ENCODE results near the gene CHD6.

CHD6 gene

DNA sequence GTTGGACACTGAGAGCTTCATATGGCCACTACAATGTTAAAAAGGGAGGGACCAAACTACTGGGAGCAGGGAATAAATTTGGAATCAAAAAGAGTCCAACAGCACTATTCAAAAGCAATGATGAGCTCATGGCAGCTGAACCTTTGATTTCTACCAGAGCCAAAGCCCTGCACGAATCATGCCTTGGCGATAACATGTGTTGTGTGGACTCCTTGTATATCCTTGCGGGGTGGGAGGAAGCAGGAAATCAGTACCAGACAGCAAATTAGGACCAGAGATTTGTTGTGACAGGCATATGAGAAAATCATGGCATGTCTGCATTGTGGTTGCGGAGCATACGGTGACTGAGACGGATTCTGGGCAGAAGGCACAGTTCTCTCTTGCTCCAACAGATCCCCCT, 166.0 kb downstream of the CHD6 start:
- no peak for TF ChIP-seq CEBPB (IDR thresholded peaks at IDR 0.05)

DNA sequence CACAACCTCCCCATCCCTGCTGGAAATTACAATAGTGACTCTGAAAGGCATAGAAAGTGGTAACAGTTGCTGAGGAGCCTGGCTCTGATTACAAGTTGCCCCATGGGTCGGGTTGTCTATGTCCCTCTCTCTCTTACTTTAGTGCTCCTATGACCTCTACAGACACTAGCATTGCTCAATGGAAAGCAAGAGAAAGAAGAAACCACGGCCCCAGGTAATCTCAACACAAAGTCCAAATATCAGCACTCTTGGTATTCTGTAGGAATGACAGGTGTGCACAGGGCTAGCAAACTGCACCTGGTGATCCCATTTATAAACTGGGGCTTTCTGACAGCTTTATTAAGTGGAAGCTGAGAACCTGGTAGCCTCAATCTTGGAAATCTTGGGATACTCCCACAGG, 171.2 kb downstream of the CHD6 start:
- TF ChIP-seq TCF12 (IDR thresholded peaks at IDR 0.05; ENCODE audit: low read depth), result no peak
- TF ChIP-seq, protein P1, sequence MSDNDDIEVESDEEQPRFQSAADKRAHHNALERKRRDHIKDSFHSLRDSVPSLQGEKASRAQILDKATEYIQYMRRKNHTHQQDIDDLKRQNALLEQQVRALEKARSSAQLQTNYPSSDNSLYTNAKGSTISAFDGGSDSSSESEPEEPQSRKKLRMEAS (IDR thresholded peaks at IDR 0.05), result no peak
- no peak for TF ChIP-seq EP300 (IDR thresholded peaks at IDR 0.05; ENCODE audit: borderline replicate concordance)
- no peak for TF ChIP-seq TEAD4 (IDR thresholded peaks at IDR 0.05)
- no peak for TF ChIP-seq ZBTB7A (IDR thresholded peaks at IDR 0.05; ENCODE audit: low read depth)
- no peak for TF ChIP-seq RAD21 (IDR thresholded peaks at IDR 0.05; ENCODE audit: low read depth)
- TF ChIP-seq TAF1 (IDR thresholded peaks at IDR 0.05; ENCODE audit: low read depth), result no peak
- TF ChIP-seq NFIC (IDR thresholded peaks at IDR 0.05), result no peak
- TF ChIP-seq CREB1 (IDR thresholded peaks at IDR 0.05; ENCODE audit: low read depth), result no peak
- TF ChIP-seq CEBPB (IDR thresholded peaks at IDR 0.05), result no peak
- TF ChIP-seq, protein P2, sequence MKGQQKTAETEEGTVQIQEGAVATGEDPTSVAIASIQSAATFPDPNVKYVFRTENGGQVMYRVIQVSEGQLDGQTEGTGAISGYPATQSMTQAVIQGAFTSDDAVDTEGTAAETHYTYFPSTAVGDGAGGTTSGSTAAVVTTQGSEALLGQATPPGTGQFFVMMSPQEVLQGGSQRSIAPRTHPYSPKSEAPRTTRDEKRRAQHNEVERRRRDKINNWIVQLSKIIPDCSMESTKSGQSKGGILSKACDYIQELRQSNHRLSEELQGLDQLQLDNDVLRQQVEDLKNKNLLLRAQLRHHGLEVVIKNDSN (IDR thresholded peaks at IDR 0.05), result no peak
- TF ChIP-seq YY1 (IDR thresholded peaks at IDR 0.05; ENCODE audit: low read depth), result no peak
- TF ChIP-seq, protein P3, sequence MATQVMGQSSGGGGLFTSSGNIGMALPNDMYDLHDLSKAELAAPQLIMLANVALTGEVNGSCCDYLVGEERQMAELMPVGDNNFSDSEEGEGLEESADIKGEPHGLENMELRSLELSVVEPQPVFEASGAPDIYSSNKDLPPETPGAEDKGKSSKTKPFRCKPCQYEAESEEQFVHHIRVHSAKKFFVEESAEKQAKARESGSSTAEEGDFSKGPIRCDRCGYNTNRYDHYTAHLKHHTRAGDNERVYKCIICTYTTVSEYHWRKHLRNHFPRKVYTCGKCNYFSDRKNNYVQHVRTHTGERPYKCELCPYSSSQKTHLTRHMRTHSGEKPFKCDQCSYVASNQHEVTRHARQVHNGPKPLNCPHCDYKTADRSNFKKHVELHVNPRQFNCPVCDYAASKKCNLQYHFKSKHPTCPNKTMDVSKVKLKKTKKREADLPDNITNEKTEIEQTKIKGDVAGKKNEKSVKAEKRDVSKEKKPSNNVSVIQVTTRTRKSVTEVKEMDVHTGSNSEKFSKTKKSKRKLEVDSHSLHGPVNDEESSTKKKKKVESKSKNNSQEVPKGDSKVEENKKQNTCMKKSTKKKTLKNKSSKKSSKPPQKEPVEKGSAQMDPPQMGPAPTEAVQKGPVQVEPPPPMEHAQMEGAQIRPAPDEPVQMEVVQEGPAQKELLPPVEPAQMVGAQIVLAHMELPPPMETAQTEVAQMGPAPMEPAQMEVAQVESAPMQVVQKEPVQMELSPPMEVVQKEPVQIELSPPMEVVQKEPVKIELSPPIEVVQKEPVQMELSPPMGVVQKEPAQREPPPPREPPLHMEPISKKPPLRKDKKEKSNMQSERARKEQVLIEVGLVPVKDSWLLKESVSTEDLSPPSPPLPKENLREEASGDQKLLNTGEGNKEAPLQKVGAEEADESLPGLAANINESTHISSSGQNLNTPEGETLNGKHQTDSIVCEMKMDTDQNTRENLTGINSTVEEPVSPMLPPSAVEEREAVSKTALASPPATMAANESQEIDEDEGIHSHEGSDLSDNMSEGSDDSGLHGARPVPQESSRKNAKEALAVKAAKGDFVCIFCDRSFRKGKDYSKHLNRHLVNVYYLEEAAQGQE (IDR thresholded peaks at IDR 0.05; ENCODE audit: low read depth), result no peak
- TF ChIP-seq FOXM1 (IDR thresholded peaks at IDR 0.05; ENCODE audit: borderline replicate concordance, low read depth), result no peak
- no peak for TF ChIP-seq EGR1 (IDR thresholded peaks at IDR 0.05)

DNA sequence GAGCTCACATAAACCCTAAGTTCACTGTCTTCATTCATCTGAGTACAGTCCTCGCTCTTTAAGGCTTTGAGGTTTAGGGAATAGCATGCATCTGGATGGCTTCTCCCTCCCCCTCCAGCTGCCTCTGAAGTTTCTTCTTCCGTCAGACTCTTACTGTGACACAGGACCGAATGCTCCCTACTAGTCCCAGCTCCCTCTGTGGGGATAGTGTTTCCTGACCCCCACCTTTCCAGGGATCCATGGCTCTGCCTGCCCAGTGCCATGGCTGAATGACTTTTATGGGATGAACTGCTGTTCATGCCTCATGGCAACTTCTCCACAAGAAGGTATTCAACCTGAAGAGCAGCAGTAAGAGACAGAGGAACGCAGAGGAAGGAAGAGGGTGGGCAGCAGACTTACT, 171.7 kb downstream of the CHD6 start:
- no peak for TF ChIP-seq TCF12 (IDR thresholded peaks at IDR 0.05; ENCODE audit: low read depth)
- no peak for TF ChIP-seq CEBPB (IDR thresholded peaks at IDR 0.05)
- TF ChIP-seq, protein P3 (IDR thresholded peaks at IDR 0.05; ENCODE audit: low read depth), result no peak
- TF ChIP-seq FOXM1 (IDR thresholded peaks at IDR 0.05; ENCODE audit: borderline replicate concordance, low read depth), result no peak
- TF ChIP-seq CREB1 (IDR thresholded peaks at IDR 0.05; ENCODE audit: low read depth), result no peak
- TF ChIP-seq EP300 (IDR thresholded peaks at IDR 0.05; ENCODE audit: borderline replicate concordance), result no peak
- no peak for TF ChIP-seq RAD21 (IDR thresholded peaks at IDR 0.05; ENCODE audit: low read depth)
- no peak for TF ChIP-seq YY1 (IDR thresholded peaks at IDR 0.05; ENCODE audit: low read depth)
- no peak for TF ChIP-seq TEAD4 (IDR thresholded peaks at IDR 0.05)
- no peak for TF ChIP-seq ZBTB7A (IDR thresholded peaks at IDR 0.05; ENCODE audit: low read depth)
- no peak for TF ChIP-seq NFIC (IDR thresholded peaks at IDR 0.05)
- TF ChIP-seq, protein P1 (IDR thresholded peaks at IDR 0.05), result no peak
- TF ChIP-seq, protein P2 (IDR thresholded peaks at IDR 0.05), result no peak
- TF ChIP-seq TAF1 (IDR thresholded peaks at IDR 0.05; ENCODE audit: low read depth), result no peak
- no peak for TF ChIP-seq EGR1 (IDR thresholded peaks at IDR 0.05)

DNA sequence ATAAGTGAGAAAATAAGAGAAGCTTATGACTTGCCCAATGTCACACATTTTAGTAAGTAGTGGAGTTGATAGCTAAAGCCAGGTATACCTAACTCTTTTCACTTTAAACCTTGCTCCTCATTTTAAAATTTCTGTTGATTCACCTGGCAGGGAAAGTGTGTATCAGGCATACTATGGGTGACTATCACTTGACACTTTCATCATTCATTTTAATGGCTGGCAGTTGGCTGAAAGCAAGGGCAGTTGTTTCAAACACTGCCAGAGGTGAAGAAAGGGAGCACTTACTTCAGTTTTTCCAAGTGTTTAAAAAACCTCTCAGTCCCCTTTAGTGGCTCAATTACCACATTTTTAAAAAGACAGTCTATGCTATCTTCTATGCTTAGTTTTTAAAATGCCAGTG, 173.4 kb downstream of the CHD6 start:
- TF ChIP-seq YY1 (IDR thresholded peaks at IDR 0.05; ENCODE audit: low read depth) (no peak), TEAD4 (IDR thresholded peaks at IDR 0.05) (no peak)

DNA sequence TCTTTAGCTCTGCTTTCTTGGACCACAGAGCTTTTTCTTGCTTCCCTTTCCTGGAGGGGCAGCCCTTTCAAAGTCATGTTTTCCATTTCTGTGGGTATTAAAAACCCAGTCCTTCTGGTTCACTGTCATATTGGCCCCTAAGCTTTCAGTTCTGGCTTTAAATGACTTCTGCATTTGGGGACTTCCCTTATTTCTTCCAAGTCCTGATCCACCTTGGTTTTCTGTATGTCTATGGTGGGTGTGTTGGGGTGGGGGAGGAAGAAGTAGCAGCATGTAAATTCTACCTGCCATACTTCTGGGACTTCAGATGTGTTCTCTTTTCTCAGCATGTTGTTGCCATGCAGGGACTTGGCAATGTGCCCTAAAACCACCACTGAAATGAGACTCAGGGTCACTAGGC, 174.5 kb downstream of the CHD6 start:
- TF ChIP-seq TCF12 (IDR thresholded peaks at IDR 0.05; ENCODE audit: low read depth) (no peak), TEAD4 (IDR thresholded peaks at IDR 0.05) (no peak), YY1 (IDR thresholded peaks at IDR 0.05; ENCODE audit: low read depth) (no peak), TAF1 (IDR thresholded peaks at IDR 0.05; ENCODE audit: low read depth) (no peak), CREB1 (IDR thresholded peaks at IDR 0.05; ENCODE audit: low read depth) (no peak), FOXM1 (IDR thresholded peaks at IDR 0.05; ENCODE audit: borderline replicate concordance, low read depth) (no peak), ZBTB7A (IDR thresholded peaks at IDR 0.05; ENCODE audit: low read depth) (no peak), EP300 (IDR thresholded peaks at IDR 0.05; ENCODE audit: borderline replicate concordance) (no peak)
- TF ChIP-seq, protein P3 (IDR thresholded peaks at IDR 0.05; ENCODE audit: low read depth), result no peak

All from Ishikawa (cell line).